H54 (cell line): ENCODE data around the gene GRIK1.
"Not testable (repeated sequence)": the region's sequence is repeated elsewhere in the genome, so short reads cannot be mapped to it uniquely, and the experiment has no call there.

ENCODE experiments used
- DNase-seq: peaks from one replicate; pipeline ENCODE4 v3.0.0; 2011; ENCODE audit warnings: low spot score, mixed read lengths; ENCODE audit not compliant: insufficient read length
- FAIRE-seq: peaks from 3 replicates; lab custom pipeline; 2011; peaks lifted over from hg19 to GRCh38; lab: Jason Lieb, UNC
- POLR2A ChIP-seq: IDR thresholded peaks from 2 replicates; pipeline ENCODE4 v1.6.1; 2011; ENCODE audit warnings: low read depth, mild to moderate bottlenecking, low read length

Gene GRIK1

GRCh38 chr21:29939924-29940275 lies at the start of gene GRIK1:
Gene GRIK1, minus strand, starts transcription at chr21:29939996.
- no peak for TF ChIP-seq POLR2A
- FAIRE-seq: no peak
- DNase-seq: no peak

GRCh38 chr21:29987762-29988161 lies 48.0 kb upstream of the GRIK1 start:
- no peak for FAIRE-seq

GRCh38 chr21:29985866-29986265 lies 46.1 kb upstream of the GRIK1 start:
- no peak for TF ChIP-seq POLR2A
- FAIRE-seq (no peak), DNase-seq (no peak)

More at GRCh38 chr21:29987762-29988161, 48.0 kb upstream of the GRIK1 start:
- DNase-seq: no peak
- TF ChIP-seq POLR2A: no peak

GRCh38 chr21:29979043-29979442 lies 39.2 kb upstream of the GRIK1 start:
- no peak for DNase-seq
- no peak for FAIRE-seq
- TF ChIP-seq POLR2A: no peak

GRCh38 chr21:29975776-29976175 lies 36.0 kb upstream of the GRIK1 start:
- DNase-seq (no peak), FAIRE-seq (no peak)
- no peak for TF ChIP-seq POLR2A

GRCh38 chr21:29973258-29973657 lies 33.5 kb upstream of the GRIK1 start:
- FAIRE-seq: no peak
- DNase-seq: no peak
- no peak for TF ChIP-seq POLR2A

GRCh38 chr21:29961291-29962027 lies 21.7 kb upstream of the GRIK1 start:
- FAIRE-seq: no peak
- no peak for TF ChIP-seq POLR2A
- no peak for DNase-seq

GRCh38 chr21:29958551-29958950 lies 18.8 kb upstream of the GRIK1 start:
- no peak for DNase-seq
- TF ChIP-seq POLR2A: no peak
- no peak for FAIRE-seq

GRCh38 chr21:29958035-29958434 lies 18.2 kb upstream of the GRIK1 start:
- not testable (repeated sequence) for DNase-seq, FAIRE-seq

- FAIRE-seq (no peak), DNase-seq (no peak)
- TF ChIP-seq POLR2A: no peak
These were observed 13.9 kb upstream of the GRIK1 start for GRCh38 chr21:29953690-29954089.

GRCh38 chr21:29953072-29953471 lies 13.3 kb upstream of the GRIK1 start:
- no peak for FAIRE-seq
- DNase-seq: no peak
- no peak for TF ChIP-seq POLR2A

GRCh38 chr21:29951911-29952310 lies 12.1 kb upstream of the GRIK1 start:
- no peak for DNase-seq
- FAIRE-seq: no peak
- TF ChIP-seq POLR2A: no peak

- TF ChIP-seq POLR2A: no peak
- DNase-seq (no peak), FAIRE-seq (no peak)
These were observed 10.2 kb upstream of the GRIK1 start for GRCh38 chr21:29949991-29950390.

GRCh38 chr21:29947119-29947518 lies 7.3 kb upstream of the GRIK1 start:
- TF ChIP-seq POLR2A: no peak
- DNase-seq (no peak), FAIRE-seq (no peak)

GRCh38 chr21:29943885-29944284 lies 4.1 kb upstream of the GRIK1 start:
- no peak for FAIRE-seq
- DNase-seq: no peak
- no peak for TF ChIP-seq POLR2A
